CD4-positive, alpha-beta T cell treated with Interleukin-15 for 4 hours (primary cell): ENCODE results near the gene MARS1.
"Not testable (repeated sequence)": the region's sequence is repeated elsewhere in the genome, so short reads cannot be mapped to it uniquely, and the experiment has no call there.

Source experiments
- DNase-seq: peaks from one replicate; pipeline ENCODE4 v3.0.0-alpha.2; 2020; ENCODE audit warnings: low spot score

The MARS1 gene

GRCh38 chr12:57487597-57488401, at the start of gene MARS1:
Gene MARS1 (plus strand): TSS chr12:57488068. CDS start chr12:57488091, 23 bp downstream.
- DNase-seq, result peak; percentile 95

- no peak for DNase-seq
Observed at GRCh38 chr12:57438400-57438799, 49.5 kb upstream of the MARS1 start.

GRCh38 chr12:57439762-57440266, 48.1 kb upstream of the MARS1 start:
- no peak for DNase-seq

GRCh38 chr12:57441393-57441792, 46.5 kb upstream of the MARS1 start:
- not testable (repeated sequence) for DNase-seq

- DNase-seq, result no peak
Observed at GRCh38 chr12:57441846-57442427, 45.9 kb upstream of the MARS1 start.

GRCh38 chr12:57444337-57444736, 43.5 kb upstream of the MARS1 start:
- DNase-seq, result not testable (repeated sequence)

GRCh38 chr12:57444744-57445143, 43.1 kb upstream of the MARS1 start:
- DNase-seq, result no peak

- DNase-seq, result no peak
Observed at GRCh38 chr12:57446292-57446960, 41.4 kb upstream of the MARS1 start.

GRCh38 chr12:57448669-57449068, 39.2 kb upstream of the MARS1 start:
- no peak for DNase-seq

- no peak for DNase-seq
Observed at GRCh38 chr12:57449375-57449774, 38.5 kb upstream of the MARS1 start.

- no peak for DNase-seq
Observed at GRCh38 chr12:57450057-57450456, 37.8 kb upstream of the MARS1 start.

- no peak for DNase-seq
Observed at GRCh38 chr12:57451233-57451778, 36.6 kb upstream of the MARS1 start.

- no peak for DNase-seq
Observed at GRCh38 chr12:57452181-57452936, 35.5 kb upstream of the MARS1 start.

- DNase-seq, result peak; percentile 37
Observed at GRCh38 chr12:57452937-57453509, 34.8 kb upstream of the MARS1 start.

- no peak for DNase-seq
Observed at GRCh38 chr12:57454213-57454565, 33.7 kb upstream of the MARS1 start.

GRCh38 chr12:57454566-57455373, 33.1 kb upstream of the MARS1 start, which contains the start of gene INHBE:
Gene INHBE (plus strand): TSS chr12:57455307. CDS start chr12:57455537, 230 bp downstream.
- DNase-seq, result no peak

- no peak for DNase-seq
Observed at GRCh38 chr12:57455374-57456144, 32.3 kb upstream of the MARS1 start.

- DNase-seq, result peak; percentile 55
Observed at GRCh38 chr12:57456145-57456700, 31.6 kb upstream of the MARS1 start.

GRCh38 chr12:57456737-57457490, 31.0 kb upstream of the MARS1 start:
- no peak for DNase-seq
